Upper lobe of left lung (tissue), 6 donors: ENCODE data around the gene SLC50A1. TPM values are rescaled to one million over a fixed set of nuclear protein-coding genes. Genes with fewer than 3 reads are reported as not detected.

ENCODE experiments used
- ATAC-seq, 2 donors: fragments of 200-7000 bp; cut with Tn5 transposase; one replicate each; pipeline ENCODE4 v1.9.1; 2022; ENCODE audit warnings: mild to moderate bottlenecking in 2 of 2, moderate library complexity in 2 of 2; ENCODE audit not compliant: low FRiP score in 2 of 2
- DNase-seq, 2 donors: peaks; one replicate each; pipeline ENCODE4 v3.0.0-alpha.2; 2019 to 2020
- H3K27ac ChIP-seq, 4 donors: fragments of 200-600 bp; sonication (generic); one replicate each; pipeline ENCODE4 v1.5.1; 2016 to 2019
- H3K27me3 ChIP-seq, 4 donors: fragments of 200-600 bp; sonication (generic); one replicate each; pipeline ENCODE4 v1.5.1; 2017 to 2019
- H3K36me3 ChIP-seq, 4 donors: fragments of 200-600 bp; sonication (generic); one replicate each; pipeline ENCODE4 v1.5.1; 2016 to 2019
- H3K4me1 ChIP-seq, 4 donors: fragments of 200-600 bp; sonication (generic); one replicate each; pipeline ENCODE4 v1.5.1; 2018 to 2019
- H3K4me3 ChIP-seq, 4 donors: fragments of 200-600 bp; sonication (generic); one replicate each; pipeline ENCODE4 v1.5.1; 2017 to 2019; ENCODE audit warnings: mild to moderate bottlenecking in 2 of 4, moderate library complexity in 1 of 4
- H3K9me3 ChIP-seq, 4 donors: fragments of 200-600 bp; sonication (generic); one replicate each; pipeline ENCODE4 v1.5.1; 2018 to 2019
- CTCF ChIP-seq, 6 experiments: fragments of 450-650 bp in 4 of 6; fragments of 200-600 bp in 2 of 6; sonication (generic) in 2 of 6; IDR thresholded peaks; one replicate each; pipeline ENCODE4 v1.5.1; 2016 to 2019; ENCODE audit warnings: antibody characterized with exemption in 6 of 6
- EP300 ChIP-seq, 4 donors: sonication (generic); formaldehyde crosslinking; IDR thresholded peaks; one replicate each; pipeline ENCODE4 v1.5.1; 2017; ENCODE audit warnings: antibody characterized with exemption in 4 of 4, control low read depth in 2 of 4
- POLR2A ChIP-seq, 4 donors: fragments of 450-650 bp; IDR thresholded peaks; one replicate each; pipeline ENCODE4 v1.5.1; 2016 to 2017; ENCODE audit warnings: antibody characterized with exemption in 4 of 4, mild to moderate bottlenecking in 2 of 4
- POLR2AphosphoS5 ChIP-seq, 2 donors: sonication (generic); formaldehyde crosslinking; IDR thresholded peaks; one replicate each; pipeline ENCODE4 v1.5.1; 2017; ENCODE audit warnings: antibody characterized with exemption in 2 of 2
- WGBS, 2 donors: methylation state at CpG; one replicate each; pipeline ENCODE4 v1.1.5; 2017 to 2018; 5-methylcytosine and 5-hydroxymethylcytosine counted together
- total RNA-seq, 6 donors: library from RNA; depleted of rRNA in 4 of 6; stranded (reverse); fragments of >200 nt in 4 of 6; gene quantifications; one replicate each; pipeline versions ENCODE4 v1.1.0 to v1.2.1, GENCODE V29; 2016 to 2021
- donor health status: DM: no; HTN: no; CAD: no; lungs with moderate emphysema.
- donor health status: DM: no; HTN: yes; CAD: no; lungs with severe emphysema.

The SLC50A1 gene
- total RNA-seq, 6 donors from 2014 or later = 19.9 to 49.9 (median 42.7) TPM

- ATAC-seq (no peak), DNase-seq (peak; percentile 54 to 59)
- peaks cover 52 to 87% (median 70%) of the 10 kb centered on the region in 4 donors for H3K4me1 ChIP-seq
- H3K36me3 ChIP-seq = peaks cover 11 to 31% (median 24%) of the 10 kb centered on the region in 4 donors
- H3K9me3 ChIP-seq = no peaks in the 10 kb centered on the region
- H3K4me3 ChIP-seq = peak overlapping the region; percentile 53 to 77 (median 60)
- TF ChIP-seq CTCF (IDR thresholded peaks at IDR 0.05) = no peak
- peak in 1 of 4 donors; percentile 54 for TF ChIP-seq POLR2A (IDR thresholded peaks at IDR 0.05)
- TF ChIP-seq EP300 (IDR thresholded peaks at IDR 0.05) = peak in 1 of 4 donors; percentile 63
- TF ChIP-seq POLR2AphosphoS5 (IDR thresholded peaks at IDR 0.05) = peak; percentile 76 to 86
- H3K27ac ChIP-seq = peak overlapping the region; percentile 83 to 98 (median 98)
- peaks cover 0 to 5% (median 3%) of the 10 kb centered on the region in 4 donors for H3K27me3 ChIP-seq
- 4 to 9% methylated on average over 11 to 13 of the region's 14 CpGs for WGBS, 2 donors
Measured at GRCh38 chr1:155128755-155129473, 6.7 kb upstream of the SLC50A1 start.

GRCh38 chr1:155130272-155131006, 5.2 kb upstream of the SLC50A1 start:
- WGBS, 2 donors = 9 to 35% methylated on average over 2 to 5 of the region's 6 CpGs
- Histone ChIP-seq H3K27me3 (peaks cover 0 to 5% (median 3%) of the 10 kb centered on the region in 4 donors), H3K4me1 (peaks cover 49 to 86% (median 68%) of the 10 kb centered on the region in 4 donors), H3K4me3 (peak overlapping the region; percentile 53 to 77 (median 60)), H3K36me3 (peaks cover 15 to 41% (median 30%) of the 10 kb centered on the region in 4 donors), H3K27ac (peak overlapping the region; percentile 83 to 98 (median 98)), H3K9me3 (no peaks in the 10 kb centered on the region)
- ATAC-seq (no peak), DNase-seq (no peak)
- TF ChIP-seq POLR2AphosphoS5 (IDR thresholded peaks at IDR 0.05) = no peak
- no peak for TF ChIP-seq CTCF (IDR thresholded peaks at IDR 0.05)
- no peak for TF ChIP-seq EP300 (IDR thresholded peaks at IDR 0.05)
- no peak for TF ChIP-seq POLR2A (IDR thresholded peaks at IDR 0.05)

GRCh38 chr1:155131285-155131684, 4.4 kb upstream of the SLC50A1 start:
- peak in 1 of 2 donors; percentile 59 for DNase-seq
- H3K36me3 ChIP-seq = peaks cover 15 to 41% (median 30%) of the 10 kb centered on the region in 4 donors
- WGBS, 2 donors = 53 to 56% methylated on average over 4 to 8 of the region's 8 CpGs
- H3K4me1 ChIP-seq = peaks cover 41 to 78% (median 60%) of the 10 kb centered on the region in 4 donors
- ATAC-seq = no peak
- H3K27ac ChIP-seq = peak overlapping the region; percentile 83 to 98 (median 98)
- TF ChIP-seq POLR2AphosphoS5 (IDR thresholded peaks at IDR 0.05) (peak in 1 of 2 donors; percentile 49), EP300 (IDR thresholded peaks at IDR 0.05) (no peak), POLR2A (IDR thresholded peaks at IDR 0.05) (peak in 1 of 4 donors; percentile 20)
- peaks cover 0 to 3% (median under 1%) of the 10 kb centered on the region in 4 donors for H3K27me3 ChIP-seq
- peak overlapping the region in 3 of 4 donors; percentile 55 to 77 (median 66) for H3K4me3 ChIP-seq
- no peaks in the 10 kb centered on the region for H3K9me3 ChIP-seq

- H3K4me3 ChIP-seq = peak overlapping the region in 2 of 4 donors; percentile 55 to 66
- ATAC-seq = no peak
- peak overlapping the region; percentile 83 to 98 (median 98) for H3K27ac ChIP-seq
- WGBS, 2 donors = 40 to 42% methylated on average over 2 of the region's 2 CpGs
- no peak for TF ChIP-seq POLR2AphosphoS5 (IDR thresholded peaks at IDR 0.05)
- no peak for TF ChIP-seq EP300 (IDR thresholded peaks at IDR 0.05)
- no peak for TF ChIP-seq CTCF (IDR thresholded peaks at IDR 0.05)
- no peak for DNase-seq
- no peaks in the 10 kb centered on the region for H3K9me3 ChIP-seq
- peaks cover 0 to 3% (median 0%) of the 10 kb centered on the region in 4 donors for H3K27me3 ChIP-seq
- H3K4me1 ChIP-seq = peaks cover 38 to 77% (median 57%) of the 10 kb centered on the region in 4 donors
- H3K36me3 ChIP-seq = peaks cover 15 to 41% (median 30%) of the 10 kb centered on the region in 4 donors
Measured at GRCh38 chr1:155131856-155132255, 3.8 kb upstream of the SLC50A1 start.

- H3K27ac ChIP-seq = peak overlapping the region; percentile 96 to 98 (median 98)
- TF ChIP-seq CTCF (IDR thresholded peaks at IDR 0.05) (no peak), POLR2AphosphoS5 (IDR thresholded peaks at IDR 0.05) (no peak), POLR2A (IDR thresholded peaks at IDR 0.05) (no peak), EP300 (IDR thresholded peaks at IDR 0.05) (no peak)
- DNase-seq (no peak), ATAC-seq (no peak)
- H3K9me3 ChIP-seq = no peaks in the 10 kb centered on the region
- peaks cover 49 to 74% (median 53%) of the 10 kb centered on the region in 4 donors for H3K4me1 ChIP-seq
- peaks cover 15 to 45% (median 30%) of the 10 kb centered on the region in 4 donors for H3K36me3 ChIP-seq
- no peaks in the 10 kb centered on the region for H3K27me3 ChIP-seq
- H3K4me3 ChIP-seq = peak overlapping the region in 2 of 4 donors; percentile 55 to 66
- WGBS, 2 donors = 51% methylated on average over 7 of the region's 7 CpGs; no CpG with 5 or more reads in 1 of the 2 donors
Measured at GRCh38 chr1:155133799-155134281, 1.8 kb upstream of the SLC50A1 start.
